IMR-90 (cell line): ENCODE results near the gene TFB2M. TPM values are rescaled to one million over a fixed set of nuclear protein-coding genes. Genes with fewer than 3 reads are reported as not detected.

Experiments used
- ATAC-seq: fragments of 200-7000 bp; cut with Tn5 transposase; 2 replicates; pipeline ENCODE4 v1.9.1; 2020; ENCODE audit warnings: low read depth, mild to moderate bottlenecking, moderate library complexity
- BruUV-seq: library from RNA; stranded (reverse); fragments of 400-500 nt; replicated peaks from 2 replicates; lab custom pipeline; 2021; lab: Mats Ljungman, UMichigan
- CTCF ChIA-PET: fragments of 300-600 bp; formaldehyde crosslinking; extraction: SDS; loops from one replicate; lab custom pipeline; 2021; ENCODE audit warnings: antibody characterized with exemption; lab: Yijun Ruan, JAX
- POLR2A ChIA-PET: fragments of 300-600 bp; sonication (Branson Sonifier 250); formaldehyde crosslinking; loops from one replicate; lab custom pipeline; 2022; ENCODE audit warnings: antibody characterized with exemption; ENCODE audit not compliant: unreplicated experiment; lab: Charles Lee
- DNase-seq: peaks from one replicate; pipeline ENCODE4 v3.0.0; 2013
- H2AFZ ChIP-seq: replicated peaks from 2 replicates; pipeline ENCODE3; 2013; ENCODE audit warnings: low read length, mild to moderate bottlenecking; ENCODE audit not compliant: poor library complexity
- H2AK5ac ChIP-seq: 2 replicates; pipeline ENCODE4 v1.6.1; 2013; ENCODE audit warnings: low read depth, low read length, inconsistent platforms
- H2AK9ac ChIP-seq: replicated peaks from 2 replicates; pipeline ENCODE3; 2013; ENCODE audit warnings: mild to moderate bottlenecking, low read depth, low read length, moderate library complexity; ENCODE audit not compliant: poor library complexity
- H2BK120ac ChIP-seq: 2 replicates; pipeline ENCODE4 v1.6.1; 2013; ENCODE audit warnings: low read depth, low read length, inconsistent platforms
- H2BK15ac ChIP-seq: 3 replicates; pipeline ENCODE4 v1.6.1; 2013; ENCODE audit warnings: low read depth, low read length, inconsistent platforms
- H2BK20ac ChIP-seq: 2 replicates; pipeline ENCODE4 v1.6.1; 2013; ENCODE audit warnings: low read depth, mild to moderate bottlenecking, inconsistent platforms, low read length, moderate library complexity
- H2BK5ac ChIP-seq: 2 replicates; pipeline ENCODE4 v1.6.1; 2013; ENCODE audit warnings: mild to moderate bottlenecking, low read depth, low read length, inconsistent platforms; ENCODE audit not compliant: poor library complexity, severe bottlenecking
- H3K14ac ChIP-seq: replicated peaks from 2 replicates; pipeline ENCODE4 v1.6.1; 2013; ENCODE audit warnings: low read depth, low read length, inconsistent platforms
- H3K18ac ChIP-seq: 2 replicates; pipeline ENCODE4 v1.6.1; 2013; ENCODE audit warnings: low read depth, low read length, control low read depth
- H3K23ac ChIP-seq: 2 replicates; pipeline ENCODE4 v1.6.1; 2013; ENCODE audit warnings: low read depth, low read length, inconsistent platforms
- H3K27ac ChIP-seq: 2 replicates; pipeline ENCODE4 v1.5.1; 2013; ENCODE audit warnings: mild to moderate bottlenecking, control low read depth, low read length; ENCODE audit not compliant: insufficient read depth
- H3K27me3 ChIP-seq: 2 replicates; pipeline ENCODE4 v1.6.1; 2013; ENCODE audit warnings: low read length; ENCODE audit not compliant: control insufficient read depth, insufficient read depth
- H3K36me3 ChIP-seq: 2 replicates; pipeline ENCODE4 v1.6.1; 2013; ENCODE audit warnings: low read length, mixed read lengths; ENCODE audit not compliant: control insufficient read depth, insufficient read depth
- H3K4ac ChIP-seq: 2 replicates; pipeline ENCODE4 v1.6.1; 2013; ENCODE audit warnings: low read depth, low read length, inconsistent platforms
- H3K4me1 ChIP-seq: 2 replicates; pipeline ENCODE4 v1.6.1; 2013; ENCODE audit warnings: low read length, mixed read lengths; ENCODE audit not compliant: control insufficient read depth, insufficient read depth
- H3K4me2 ChIP-seq: 2 replicates; pipeline ENCODE4 v1.6.1; 2013; ENCODE audit warnings: low read depth, mild to moderate bottlenecking, control low read depth, low read length, moderate library complexity
- H3K4me3 ChIP-seq: 2 replicates; pipeline ENCODE4 v1.5.1; 2013; ENCODE audit warnings: low read depth, mild to moderate bottlenecking, control low read depth, low read length, moderate library complexity; ENCODE audit not compliant: insufficient read depth
- H3K56ac ChIP-seq: 2 replicates; pipeline ENCODE4 v1.6.1; 2013; ENCODE audit warnings: low read length, inconsistent platforms; ENCODE audit not compliant: insufficient read depth; ENCODE audit errors: extremely low read depth
- H3K79me1 ChIP-seq, 2 experiments: 2 replicates each; pipeline ENCODE4 v1.6.1; 2013; ENCODE audit warnings: low read length in 2 of 2, inconsistent platforms in 1 of 2, low read depth in 1 of 2
- H3K9ac ChIP-seq: 2 replicates; pipeline ENCODE4 v1.6.1; 2013; ENCODE audit warnings: low read depth, low read length, control low read depth
- H3K9me1 ChIP-seq: 2 replicates; pipeline ENCODE4 v1.6.1; 2013; ENCODE audit warnings: low read length, inconsistent platforms; ENCODE audit not compliant: insufficient read depth
- H3K9me3 ChIP-seq: 2 replicates; pipeline ENCODE4 v1.6.1; 2013; ENCODE audit warnings: low read length; ENCODE audit not compliant: control insufficient read depth, insufficient read depth
- H4K20me1 ChIP-seq: 2 replicates; pipeline ENCODE4 v1.6.1; 2013; ENCODE audit warnings: low read length, inconsistent platforms; ENCODE audit not compliant: insufficient read depth
- H4K5ac ChIP-seq: 2 replicates; pipeline ENCODE4 v1.6.1; 2013; ENCODE audit warnings: mild to moderate bottlenecking, low read depth, low read length, control low read depth
- H4K8ac ChIP-seq, 2 experiments: 2 replicates each; pipeline ENCODE4 v1.6.1; 2013; ENCODE audit warnings: low read depth in 2 of 2, low read length in 2 of 2, control low read depth in 1 of 2, inconsistent platforms in 1 of 2
- H4K91ac ChIP-seq: 2 replicates; pipeline ENCODE4 v1.6.1; 2013; ENCODE audit warnings: low read depth, low read length, inconsistent platforms; ENCODE audit not compliant: insufficient read depth
- CEBPB ChIP-seq: IDR thresholded peaks from 2 replicates; pipeline ENCODE4 v1.6.1; 2012; ENCODE audit warnings: low read depth, low read length, improper control_type of control experiment
- CHD1 ChIP-seq: IDR thresholded peaks from 2 replicates; pipeline ENCODE4 v1.6.1; 2012; ENCODE audit warnings: low read depth, low read length, improper control_type of control experiment
- MAZ ChIP-seq: IDR thresholded peaks from 2 replicates; pipeline ENCODE4 v1.6.1; 2012; ENCODE audit warnings: low read depth, mild to moderate bottlenecking, low read length, improper control_type of control experiment, moderate library complexity, borderline replicate concordance
- NFE2L2 ChIP-seq: fragments of 150-350 bp; IDR thresholded peaks from 2 replicates; pipeline ENCODE4 v1.6.1; 2016; ENCODE audit warnings: low read depth, mild to moderate bottlenecking, low read length
- RCOR1 ChIP-seq: IDR thresholded peaks from 2 replicates; pipeline ENCODE4 v1.6.1; 2012; ENCODE audit warnings: mild to moderate bottlenecking, low read length, improper control_type of control experiment; ENCODE audit not compliant: insufficient replicate concordance
- WGBS, 2 experiments: methylation state at CpG; one replicate each; pipeline versions ENCODE4 v1.1.5 to v1.1.7; 2013; ENCODE audit warnings: missing lambda C conversion rate in 2 of 2; ENCODE audit not compliant: insufficient read length in 1 of 2; ENCODE audit errors: extremely low coverage in 2 of 2; 5-methylcytosine and 5-hydroxymethylcytosine counted together
- dilution Hi-C: fragments of 300-500 bp; cut with HindIII; formaldehyde crosslinking; loops from one replicate; pipeline ENCODE4 v1.14.3; 2018; ENCODE audit warnings: low sequenced_read_pairs; ENCODE audit not compliant: unreplicated experiment
- in situ Hi-C: fragments of 300-500 bp; cut with MboI; formaldehyde crosslinking; loops from 3 replicates; pipeline ENCODE4 v1.14.3; 2019; ENCODE audit warnings: low sequenced_read_pairs, inconsistent platforms, mixed read lengths
- intact Hi-C: fragments of 100-400 bp; cut with micrococcal nuclease; formaldehyde crosslinking; loops from 2 replicates; pipeline ENCODE4 v1.10.0; 2022
- polyA plus RNA-seq, 3 experiments: library from polyadenylated mRNA; depleted of rRNA; stranded (reverse); fragments of >200 nt; gene quantifications; 2 replicates each; pipeline ENCODE4 v1.2.3, GENCODE V29; 2012; ENCODE audit warnings: low replicate concordance in 1 of 3
- total RNA-seq: library from RNA; depleted of rRNA; stranded (reverse); fragments of >200 nt; gene quantifications from 2 replicates; pipeline ENCODE4 v1.2.3, GENCODE V29; 2012
- TF ChIP-seq, protein P1 (sequence below): conservative IDR thresholded peaks from 2 replicates; pipeline ENCODE4 v1.5.1; 2012; ENCODE audit warnings: mild to moderate bottlenecking, low read depth, low read length, improper control_type of control experiment

The TFB2M gene
- total and polyA plus RNA-seq, 2 of the 4 experiments (the other 2 are of a cell fraction), result 13.3 to 15.7 TPM

DNA sequence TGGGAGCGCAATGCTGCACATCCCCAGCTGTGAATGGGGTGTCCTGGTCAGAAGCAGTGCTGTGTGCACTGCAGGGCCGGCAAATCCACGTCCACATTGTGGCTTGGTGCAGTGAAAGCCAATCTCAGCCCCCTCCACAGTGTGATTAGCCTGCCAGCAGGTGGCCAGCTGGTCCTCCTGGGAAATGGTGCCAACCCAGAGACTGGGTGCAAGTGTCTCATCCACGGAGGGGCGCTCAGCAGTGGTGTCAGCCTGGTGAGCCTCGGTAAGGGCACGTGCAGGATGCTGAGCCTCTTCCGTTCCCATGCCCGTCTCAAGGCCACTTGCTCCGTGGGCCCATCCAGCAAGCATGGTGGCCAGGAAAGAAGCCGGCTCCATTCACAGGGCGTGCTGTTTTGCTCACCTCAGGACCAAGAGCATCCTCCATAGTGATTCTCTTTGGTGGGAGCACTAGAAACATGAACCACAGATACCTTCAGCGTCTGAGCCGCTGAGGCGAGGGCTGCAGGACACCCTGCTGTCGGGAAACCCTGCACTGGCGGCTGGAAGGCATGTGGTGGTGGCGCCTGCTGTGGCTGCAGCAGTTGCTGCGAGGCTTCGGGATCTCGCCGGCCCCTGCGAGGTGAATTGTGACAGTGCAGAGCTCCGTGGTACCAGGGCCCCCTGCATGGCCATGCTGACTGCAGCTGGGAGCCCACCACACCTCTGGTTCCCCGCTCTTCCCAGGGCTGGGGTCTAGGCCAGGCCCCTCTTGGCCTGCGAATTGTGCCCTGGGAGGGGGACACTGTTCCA is 57.0 kb downstream of the TFB2M start:
- in situ Hi-C loops, result no loop called here
- Histone ChIP-seq H3K27me3 (no peaks in the 10 kb centered on the region), H4K91ac (no peak overlapping the region), H4K20me1 (no peaks in the 10 kb centered on the region), H3K18ac (no peak overlapping the region), H2AK5ac (no peak overlapping the region), H3K9ac (no peak overlapping the region), H3K4ac (no peak overlapping the region), H3K36me3 (no peaks in the 10 kb centered on the region), H2BK5ac (no peak overlapping the region), H2AFZ (peak overlapping the region; percentile 61), H3K14ac (no peak overlapping the region), H2BK120ac (no peak overlapping the region), H3K4me3 (no peak overlapping the region), H2AK9ac (no peak overlapping the region), H3K9me3 (peaks cover 9% of the 10 kb centered on the region), H4K5ac (no peak overlapping the region), H3K27ac (no peak overlapping the region), H3K56ac (no peak overlapping the region), H2BK20ac (no peak overlapping the region), H3K4me1 (peaks cover 3% of the 10 kb centered on the region; the same call in 1 of the 2 replicates), H4K8ac (no peak overlapping the region), H3K23ac (no peak overlapping the region), H3K9me1 (peaks cover 2% of the 10 kb centered on the region; the same call in 1 of the 2 replicates), H2BK15ac (no peak overlapping the region), H3K79me1 (peaks cover 13 to 21% of the 10 kb centered on the region in 2 experiments; a peak in 3 of 4 replicates), H3K4me2 (no peak overlapping the region)
- DNase-seq (no peak), ATAC-seq (no peak)
- dilution Hi-C loops, result no loop called here
- CTCF ChIA-PET, result no interaction called here
- intact Hi-C loops, result loop anchor here (5.0 kb wide), 1 partner anchor 123 kb away; no protein-coding TSS in a partner anchor
- POLR2A ChIA-PET, result no interaction called here
- WGBS, 2 experiments, result 85% methylated on average over 15 of the region's 26 CpGs; no CpG with 5 or more reads in 1 of the 2 experiments
- no TSS peak for BruUV-seq
- TF ChIP-seq, protein P1, sequence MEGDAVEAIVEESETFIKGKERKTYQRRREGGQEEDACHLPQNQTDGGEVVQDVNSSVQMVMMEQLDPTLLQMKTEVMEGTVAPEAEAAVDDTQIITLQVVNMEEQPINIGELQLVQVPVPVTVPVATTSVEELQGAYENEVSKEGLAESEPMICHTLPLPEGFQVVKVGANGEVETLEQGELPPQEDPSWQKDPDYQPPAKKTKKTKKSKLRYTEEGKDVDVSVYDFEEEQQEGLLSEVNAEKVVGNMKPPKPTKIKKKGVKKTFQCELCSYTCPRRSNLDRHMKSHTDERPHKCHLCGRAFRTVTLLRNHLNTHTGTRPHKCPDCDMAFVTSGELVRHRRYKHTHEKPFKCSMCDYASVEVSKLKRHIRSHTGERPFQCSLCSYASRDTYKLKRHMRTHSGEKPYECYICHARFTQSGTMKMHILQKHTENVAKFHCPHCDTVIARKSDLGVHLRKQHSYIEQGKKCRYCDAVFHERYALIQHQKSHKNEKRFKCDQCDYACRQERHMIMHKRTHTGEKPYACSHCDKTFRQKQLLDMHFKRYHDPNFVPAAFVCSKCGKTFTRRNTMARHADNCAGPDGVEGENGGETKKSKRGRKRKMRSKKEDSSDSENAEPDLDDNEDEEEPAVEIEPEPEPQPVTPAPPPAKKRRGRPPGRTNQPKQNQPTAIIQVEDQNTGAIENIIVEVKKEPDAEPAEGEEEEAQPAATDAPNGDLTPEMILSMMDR, result no peak
- no peak for TF ChIP-seq MAZ
- no peak for TF ChIP-seq RCOR1
- TF ChIP-seq CHD1, result no peak
- TF ChIP-seq CEBPB, result no peak
- no peak for TF ChIP-seq NFE2L2
